Activated CD8-positive, alpha-beta memory T cell treated with anti-CD3 and anti-CD28 coated beads, Interleukin-2, amount 50 U/mL, for 48 hours (primary cell): ENCODE measurements around the gene ABR.
"Not testable (repeated sequence)": the region's sequence is repeated elsewhere in the genome, so short reads cannot be mapped to it uniquely, and the experiment has no call there.

Source experiments
- DNase-seq: peaks from one replicate; pipeline ENCODE4 v3.0.0-alpha.2; 2020

The ABR gene

GRCh38 chr17:1094591-1094990 is 85.2 kb downstream of the ABR start:
- DNase-seq, result no peak

- DNase-seq, result no peak
Measured at GRCh38 chr17:1091900-1092299, 87.9 kb downstream of the ABR start.

- no peak for DNase-seq
Measured at GRCh38 chr17:1091190-1091534, 88.6 kb downstream of the ABR start.

GRCh38 chr17:1090465-1091189 is 89.2 kb downstream of the ABR start:
- no peak for DNase-seq

- no peak for DNase-seq
Measured at GRCh38 chr17:1089915-1090314, 89.9 kb downstream of the ABR start.

- no peak for DNase-seq
Measured at GRCh38 chr17:1087381-1088241, 92.2 kb downstream of the ABR start.

- DNase-seq, result no peak
Measured at GRCh38 chr17:1083451-1084187, 96.2 kb downstream of the ABR start.

- DNase-seq, result no peak
Measured at GRCh38 chr17:1082579-1082978, 97.2 kb downstream of the ABR start.

- DNase-seq, result no peak
Measured at GRCh38 chr17:1078831-1079561, 100.8 kb downstream of the ABR start.

- no peak for DNase-seq
Measured at GRCh38 chr17:1077986-1078711, 101.6 kb downstream of the ABR start.

GRCh38 chr17:1077581-1077985 is 102.2 kb downstream of the ABR start:
- DNase-seq, result no peak

- no peak for DNase-seq
Measured at GRCh38 chr17:1076982-1077302, 102.8 kb downstream of the ABR start.

GRCh38 chr17:1076299-1076981 is 103.3 kb downstream of the ABR start:
- DNase-seq, result no peak

GRCh38 chr17:1074886-1075605 is 104.7 kb downstream of the ABR start:
- DNase-seq, result no peak

- DNase-seq, result not testable (repeated sequence)
Measured at GRCh38 chr17:1073963-1074625, 105.7 kb downstream of the ABR start.

- no peak for DNase-seq
Measured at GRCh38 chr17:1073241-1073962, 106.4 kb downstream of the ABR start.

GRCh38 chr17:1072551-1072961 is 107.2 kb downstream of the ABR start:
- no peak for DNase-seq

GRCh38 chr17:1071103-1071825 is 108.5 kb downstream of the ABR start:
- no peak for DNase-seq

GRCh38 chr17:1070411-1070810 is 109.4 kb downstream of the ABR start:
- no peak for DNase-seq
